GM19238 (cell line): ENCODE results near the gene NT5C3A.

ENCODE experiments used
- DNase-seq: peaks from one replicate; pipeline ENCODE4 v3.0.0; 2011; ENCODE audit warnings: low spot score; ENCODE audit not compliant: insufficient read length

The NT5C3A gene

DNA sequence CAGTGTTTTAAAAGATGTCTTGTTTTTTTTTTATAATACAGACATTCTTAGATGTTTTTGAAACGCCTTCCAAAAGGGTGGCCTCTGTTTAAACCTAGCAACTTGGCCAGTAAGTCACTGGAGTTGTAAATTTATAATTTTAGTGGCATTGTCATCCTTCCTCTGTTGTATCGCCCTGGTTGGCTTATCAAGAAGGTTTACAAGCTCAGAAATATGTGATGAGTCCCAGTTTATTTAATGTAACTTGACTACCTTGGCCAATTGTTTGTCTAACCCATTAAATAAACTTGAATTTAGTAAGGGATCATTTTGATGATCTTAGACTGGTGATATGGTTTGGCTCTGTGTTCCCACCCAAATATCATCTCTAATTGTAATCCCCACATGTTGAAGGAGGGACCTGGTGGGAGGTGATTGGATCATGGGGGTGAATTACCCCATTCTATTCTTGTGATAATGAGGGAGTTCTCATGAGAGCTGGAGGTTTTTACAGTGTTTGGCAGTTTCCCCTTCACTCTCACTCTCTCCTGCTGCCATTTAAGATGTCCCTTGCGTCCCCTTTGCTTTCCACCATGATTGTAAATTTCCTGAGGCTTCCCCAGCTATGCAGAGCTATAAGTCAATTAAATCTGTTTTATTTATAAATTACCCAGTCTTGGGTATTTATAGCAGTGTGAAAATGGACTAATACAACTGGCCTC lies 13.4 kb upstream of the NT5C3A start:
- DNase-seq, result no peak

DNA sequence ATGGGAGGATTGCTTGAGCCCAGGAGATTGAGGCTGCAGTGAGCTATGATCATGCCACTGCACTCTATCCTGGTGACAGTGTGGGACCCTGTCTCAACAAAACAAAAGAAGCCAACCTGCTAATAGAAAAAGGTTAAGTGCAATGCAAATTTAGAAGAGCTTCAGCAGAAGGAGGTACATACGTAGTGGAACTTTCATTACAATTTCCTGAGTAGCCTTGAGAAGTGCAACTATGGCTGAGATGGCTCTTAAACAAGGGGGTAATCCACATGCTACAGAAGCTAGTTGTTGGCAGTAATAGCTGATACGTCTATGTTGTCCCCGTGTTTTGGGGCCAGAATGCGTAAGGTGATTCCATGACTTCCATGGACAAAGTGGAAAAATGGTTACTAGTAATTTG lies 10.7 kb upstream of the NT5C3A start:
- DNase-seq, result no peak

DNA sequence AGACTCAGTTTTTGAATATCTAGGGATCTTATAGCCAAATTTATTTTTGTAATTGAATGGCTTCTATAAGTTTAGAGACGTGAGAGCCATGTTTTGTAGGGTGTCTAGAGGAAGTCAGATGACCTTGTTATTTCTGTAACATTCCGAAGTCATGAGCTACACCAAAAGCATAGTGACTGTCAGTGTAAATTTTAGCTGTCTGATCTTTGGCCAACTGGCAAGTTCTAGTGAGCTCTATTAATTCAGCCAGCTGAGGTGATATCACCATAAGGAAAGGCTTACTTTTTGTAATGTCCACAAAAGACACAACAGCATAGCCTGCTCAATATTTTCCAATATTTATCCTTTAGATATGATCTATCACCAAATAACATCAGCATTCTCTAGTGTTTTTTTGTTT lies 9.9 kb upstream of the NT5C3A start:
- no peak for DNase-seq

GRCh38 chr7:33070831-33071230 lies 8.3 kb upstream of the NT5C3A start:
- no peak for DNase-seq

DNA sequence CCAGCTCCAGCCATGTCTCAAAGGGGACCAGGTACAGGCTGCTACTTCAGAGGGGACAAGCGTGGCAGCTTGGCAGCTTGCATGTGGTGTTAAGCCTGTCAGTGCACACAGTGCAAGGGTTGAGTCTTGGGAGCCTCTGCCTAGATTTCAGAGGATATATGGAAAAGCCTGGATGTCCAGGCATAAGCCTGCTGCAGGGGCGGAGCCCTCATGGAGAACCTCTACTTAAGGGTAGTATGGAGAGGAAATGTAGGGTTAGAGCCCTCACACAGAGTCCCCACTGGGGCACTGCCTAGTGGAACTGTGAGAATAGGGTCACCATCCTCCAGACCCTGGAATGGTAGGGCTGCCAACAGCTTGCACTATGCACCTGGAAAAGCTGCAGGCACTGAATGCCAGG lies 7.7 kb upstream of the NT5C3A start:
- DNase-seq, result no peak

DNA sequence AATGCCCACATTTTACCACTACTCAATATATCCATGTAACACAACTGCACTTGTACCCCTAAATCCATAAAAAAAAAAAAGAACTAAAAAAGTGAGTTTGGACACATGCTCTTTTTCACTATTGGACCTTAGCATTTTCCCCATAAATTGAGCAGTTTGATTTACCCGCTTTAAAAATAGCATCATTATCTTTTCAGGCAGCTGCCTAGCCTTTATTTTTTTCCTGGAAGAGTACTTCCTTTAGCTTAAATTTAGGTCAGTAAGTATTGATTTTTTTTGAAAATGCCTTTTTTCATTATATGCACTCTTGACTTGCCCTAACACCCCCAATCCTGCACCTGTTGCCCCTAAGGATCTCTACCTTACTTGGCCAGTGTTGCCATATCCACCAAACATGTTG lies 5.3 kb upstream of the NT5C3A start:
- DNase-seq, result no peak

DNA sequence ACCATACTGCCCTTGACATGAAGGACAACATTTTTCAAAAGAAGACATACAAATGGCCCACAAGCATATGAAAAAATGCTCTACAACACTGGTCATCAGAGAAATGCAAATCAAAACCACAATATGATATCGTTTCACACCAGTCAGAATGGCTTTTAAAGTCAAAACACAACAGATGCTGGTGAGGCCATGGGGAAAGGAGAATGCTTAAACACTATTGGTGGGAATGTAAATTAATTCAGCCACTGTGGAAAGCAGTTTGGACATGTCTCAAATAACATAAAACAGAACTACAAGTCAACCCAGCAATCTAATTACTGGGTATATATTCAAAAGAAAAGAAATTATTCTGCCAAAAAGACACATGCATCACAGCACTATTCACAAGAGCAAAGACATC lies 4.2 kb upstream of the NT5C3A start:
- DNase-seq, result no peak

DNA sequence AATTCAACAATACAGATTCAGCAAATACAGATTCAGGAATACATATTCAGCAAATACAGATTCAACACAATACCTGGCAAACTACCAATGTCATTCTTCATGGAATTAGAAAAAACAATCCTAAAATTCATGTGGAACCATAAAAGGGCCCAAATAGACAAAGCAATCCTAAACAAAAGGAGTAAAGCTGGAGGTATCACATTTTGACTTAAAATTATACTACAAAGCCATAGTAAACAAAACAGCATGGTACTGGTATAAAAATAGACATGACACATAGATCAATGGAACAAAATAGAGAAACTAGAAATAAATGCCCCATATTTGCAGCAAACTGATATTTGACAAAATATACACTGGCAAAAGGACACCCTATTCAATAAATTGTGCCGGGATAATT lies 3.4 kb upstream of the NT5C3A start:
- no peak for DNase-seq

- DNase-seq, result peak; percentile 83
Measured at GRCh38 chr7:33062782-33063443, 337 bp upstream of the NT5C3A start.

- DNase-seq, result no peak
Measured at GRCh38 chr7:33061282-33061937, 1.2 kb downstream of the NT5C3A start.

DNA sequence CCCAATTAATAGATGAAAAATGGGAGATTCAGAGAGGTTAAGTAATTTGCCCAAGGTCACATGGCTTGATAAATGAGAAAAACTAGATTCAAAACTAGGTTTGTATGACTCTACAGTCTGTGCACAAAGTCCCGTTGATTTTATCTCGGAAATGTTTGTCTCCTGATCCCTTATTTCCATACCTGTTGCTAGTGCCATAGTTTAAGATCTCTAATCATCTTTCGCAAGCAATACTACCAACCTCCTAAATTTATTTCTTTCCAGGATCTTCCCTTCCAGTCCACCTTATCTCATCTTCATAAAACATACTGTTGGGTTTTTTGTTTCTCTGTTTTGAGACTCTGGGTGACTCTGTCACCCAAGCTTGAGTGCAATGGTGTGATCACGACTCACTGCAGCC lies 2.9 kb downstream of the NT5C3A start:
- DNase-seq, result no peak

DNA sequence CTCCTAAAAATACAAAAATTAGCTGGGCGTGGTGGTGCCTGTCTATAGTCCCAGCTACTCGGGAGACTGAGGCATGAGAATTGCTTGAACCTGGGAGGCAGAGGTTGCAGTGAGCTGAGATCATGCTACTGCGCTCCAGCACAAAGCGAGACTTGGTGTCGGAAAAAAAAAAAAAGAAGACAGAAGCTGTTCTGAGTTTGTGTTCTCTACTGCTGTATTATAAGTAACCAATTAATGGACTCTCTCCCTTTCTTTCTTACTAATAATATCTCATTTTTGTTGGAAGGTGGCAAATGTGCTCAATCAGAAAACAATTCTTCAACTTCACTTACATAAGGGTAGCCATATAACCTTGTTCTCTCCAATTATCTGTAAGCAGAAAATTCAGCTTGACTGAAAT lies 7.4 kb downstream of the NT5C3A start:
- DNase-seq, result no peak

DNA sequence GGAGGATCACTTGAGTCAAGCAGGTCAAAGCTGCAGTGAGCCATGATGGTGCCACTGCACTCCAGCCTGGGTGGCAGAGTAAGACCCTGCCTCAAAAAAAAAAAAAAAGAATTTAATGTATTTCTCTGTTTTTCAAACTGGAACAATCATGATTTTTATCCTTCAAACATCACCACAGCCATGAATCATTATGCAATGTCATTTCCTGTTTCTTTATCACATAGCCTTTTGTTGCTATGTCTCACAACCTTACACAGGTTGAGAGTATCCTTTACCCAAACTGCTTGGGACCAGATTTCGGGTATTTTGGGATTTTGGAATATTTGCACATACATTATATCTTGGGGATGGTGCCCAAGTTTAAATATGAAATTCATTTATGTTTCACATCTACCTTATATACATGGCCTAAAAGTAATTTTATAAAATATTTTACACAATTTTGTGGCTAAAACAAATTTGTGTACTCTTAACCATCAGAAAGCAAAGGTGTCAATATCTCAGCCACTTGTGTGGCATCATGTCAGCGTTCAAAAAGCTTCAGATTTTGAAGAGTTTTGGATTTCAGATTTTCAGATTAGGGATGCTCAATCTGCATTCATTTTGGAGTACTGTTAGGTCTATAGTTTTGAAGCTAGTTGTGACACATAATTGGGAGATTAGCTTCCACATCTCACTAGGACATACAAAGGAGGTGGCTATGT lies 8.2 kb downstream of the NT5C3A start:
- no peak for DNase-seq

GRCh38 chr7:33053721-33054120 lies 8.9 kb downstream of the NT5C3A start:
- DNase-seq, result no peak

DNA sequence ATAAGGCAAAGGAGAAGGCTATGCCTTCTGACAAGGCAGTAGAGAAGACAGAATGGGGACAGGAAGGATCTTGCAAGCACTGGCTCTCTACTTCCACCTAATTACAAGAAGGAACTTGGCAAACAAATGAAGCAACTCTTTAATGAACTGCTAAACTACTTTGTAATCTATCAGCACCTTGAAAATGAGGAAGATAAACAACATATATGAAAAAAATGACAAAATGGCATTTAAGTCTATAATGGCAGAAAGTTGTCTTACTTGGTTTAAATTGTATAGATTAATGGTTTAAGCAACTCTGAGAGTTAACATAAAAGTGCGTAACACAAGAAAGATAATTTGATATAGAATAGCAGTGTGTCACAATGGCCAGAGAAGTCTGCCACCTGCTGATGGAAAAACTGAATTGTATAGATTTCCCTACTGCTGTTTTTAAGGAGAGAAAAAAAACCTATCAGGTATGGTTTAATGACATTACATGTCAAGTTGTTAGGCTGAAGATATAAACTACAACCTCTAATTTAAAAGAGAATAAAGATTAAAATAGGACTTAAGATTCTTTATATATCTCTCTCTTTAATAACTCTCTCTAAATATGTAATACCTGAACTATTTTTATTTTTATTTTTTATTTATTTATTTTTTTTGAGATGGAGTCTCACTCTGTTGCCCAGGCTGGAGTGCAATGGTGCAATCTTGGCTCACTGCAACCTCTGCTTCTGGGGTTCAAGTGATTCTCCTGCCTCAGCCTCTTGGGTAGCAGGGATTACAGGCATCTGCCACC lies 11.8 kb downstream of the NT5C3A start:
- DNase-seq, result no peak

GRCh38 chr7:33048704-33049103 lies 13.9 kb downstream of the NT5C3A start:
- no peak for DNase-seq

GRCh38 chr7:33048257-33048656 lies 14.3 kb downstream of the NT5C3A start:
- no peak for DNase-seq

DNA sequence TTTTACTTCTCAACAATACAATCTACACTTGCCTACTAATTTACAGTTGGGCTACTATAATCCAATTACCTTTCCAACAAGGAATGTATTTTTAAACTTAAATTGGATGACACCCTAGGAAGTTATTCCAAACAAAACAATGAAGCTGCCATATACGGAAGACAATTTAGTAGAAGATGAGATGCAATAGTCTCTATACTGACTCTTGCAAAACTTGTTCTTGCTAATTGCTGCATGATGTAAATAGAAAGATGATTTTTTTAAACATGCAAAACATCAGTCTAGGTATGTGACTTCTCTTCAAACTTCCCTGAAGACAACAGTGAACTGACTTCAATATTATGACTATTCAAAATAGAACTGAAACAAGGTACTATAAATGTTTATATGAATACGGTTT lies 17.6 kb downstream of the NT5C3A start:
- DNase-seq, result no peak

- no peak for DNase-seq
Measured at GRCh38 chr7:33044401-33044718, 18.2 kb downstream of the NT5C3A start.

GRCh38 chr7:33043501-33044400 lies 18.8 kb downstream of the NT5C3A start:
- no peak for DNase-seq
